Immature natural killer cell (primary cell): ENCODE measurements around the gene ITIH3. TPM values are rescaled to one million over a fixed set of nuclear protein-coding genes. Genes with fewer than 3 reads are reported as not detected.

Experiments
- DNase-seq, 3 donors: peaks; one replicate each; pipeline ENCODE4 v3.0.0; 2022; ENCODE audit warnings: mixed read lengths in 1 of 3
- H3K27ac Mint-ChIP-seq, 6 donors: one replicate each; pipeline ENCODE4 v1.8.0; 2020; ENCODE audit warnings: mixed read lengths in 6 of 6, mild to moderate bottlenecking in 5 of 6, inconsistent platforms in 4 of 6, moderate library complexity in 3 of 6
- H3K27me3 Mint-ChIP-seq, 3 donors: one replicate each; pipeline ENCODE4 v1.8.0; 2020 to 2021; ENCODE audit warnings: low read depth in 3 of 3, mild to moderate bottlenecking in 3 of 3, mixed read lengths in 3 of 3, moderate library complexity in 3 of 3, inconsistent platforms in 1 of 3
- H3K36me3 Mint-ChIP-seq, 3 donors: one replicate each; pipeline ENCODE4 v1.8.0; 2020; ENCODE audit warnings: mixed read lengths in 3 of 3, inconsistent platforms in 2 of 3, mild to moderate bottlenecking in 2 of 3
- H3K4me1 Mint-ChIP-seq, 2 donors: one replicate each; pipeline ENCODE4 v1.8.0; 2020; ENCODE audit warnings: inconsistent platforms in 2 of 2, mild to moderate bottlenecking in 2 of 2, mixed read lengths in 2 of 2, moderate library complexity in 1 of 2
- H3K4me3 Mint-ChIP-seq, 5 donors: one replicate each; pipeline ENCODE4 v1.8.0; 2020; ENCODE audit warnings: mild to moderate bottlenecking in 5 of 5, mixed read lengths in 5 of 5, inconsistent platforms in 3 of 5, moderate library complexity in 3 of 5
- H3K9me3 Mint-ChIP-seq, 6 donors: one replicate each; pipeline ENCODE4 v1.8.0; 2020; ENCODE audit warnings: mild to moderate bottlenecking in 6 of 6, mixed read lengths in 6 of 6, inconsistent platforms in 4 of 6, moderate library complexity in 3 of 6
- polyA plus RNA-seq, 3 donors: library from polyadenylated mRNA; unstranded; fragments of 300-500 nt; fragmentation: Illumina TruSeq; gene quantifications; one replicate each; pipeline ENCODE4 v1.2.3, GENCODE V29; 2021

The ITIH3 gene
- polyA plus RNA-seq, 3 donors from 2014 or later, result not detected

- peaks cover 21 to 28% of the 10 kb centered on the region in 2 donors for H3K4me1 Mint-ChIP-seq
- no peak overlapping the region for H3K27ac Mint-ChIP-seq
- H3K9me3 Mint-ChIP-seq, result no peaks in the 10 kb centered on the region
- peaks cover 0 to 4% (median 0%) of the 10 kb centered on the region in 3 donors for H3K36me3 Mint-ChIP-seq
- no peak overlapping the region for H3K4me3 Mint-ChIP-seq
- no peak for DNase-seq
- peaks cover 0 to 4% (median 4%) of the 10 kb centered on the region in 3 donors for H3K27me3 Mint-ChIP-seq
Measured at GRCh38 chr3:52833202-52833601, 38.6 kb downstream of the ITIH3 start.

DNA sequence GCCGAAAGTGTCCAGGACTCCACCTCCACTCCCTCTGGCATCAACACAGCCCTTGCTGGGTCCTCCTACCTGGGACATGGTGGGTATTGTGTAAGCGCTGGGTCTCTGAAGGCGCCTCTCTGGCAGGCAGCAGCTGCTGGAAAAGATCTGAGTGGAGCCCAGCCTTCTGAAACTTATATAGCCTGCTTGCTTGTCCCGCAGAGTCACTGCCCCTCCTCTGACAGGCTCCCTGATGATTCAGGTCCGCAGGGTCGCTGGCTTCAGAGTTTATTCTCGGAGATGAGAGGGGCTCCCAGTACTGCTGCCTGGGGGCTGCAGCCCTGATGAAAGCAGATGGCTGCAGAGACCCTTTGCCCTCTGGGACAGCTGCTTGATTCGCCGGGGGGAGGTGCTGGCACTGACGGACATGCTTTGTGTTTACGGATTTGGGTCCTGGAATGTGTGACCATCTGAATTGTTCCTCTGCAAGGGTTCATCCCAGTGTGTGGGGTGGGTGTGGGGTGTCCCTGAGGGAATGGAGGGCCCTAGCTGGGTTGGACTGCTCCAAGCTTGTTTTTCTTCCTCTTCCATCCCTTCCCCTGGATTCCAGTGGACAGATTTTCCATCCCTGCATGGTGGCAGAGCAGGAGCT, 40.4 kb downstream of the ITIH3 start, which contains the start of gene MUSTN1:
TSS of gene MUSTN1 (minus strand) at position 149 of the 631 bp plus-strand sequence. CDS start at position 78, 71 bp downstream.
- Mint-ChIP-seq H3K27me3 (peaks cover 0 to 7% (median 4%) of the 10 kb centered on the region in 3 donors), H3K9me3 (no peaks in the 10 kb centered on the region), H3K4me1 (peaks cover 38 to 46% of the 10 kb centered on the region in 2 donors), H3K27ac (peak within 1 kb of the TSS in 1 of 6 donors; percentile 23), H3K4me3 (no peak within 1 kb of the TSS), H3K36me3 (peaks cover 0 to 5% (median under 1%) of the 10 kb centered on the region in 3 donors)
- DNase-seq, result no peak

- no peak for DNase-seq
- Mint-ChIP-seq H3K36me3 (peaks cover 0 to 10% (median 3%) of the 10 kb centered on the region in 3 donors), H3K4me1 (peaks cover 48 to 55% of the 10 kb centered on the region in 2 donors), H3K9me3 (no peaks in the 10 kb centered on the region), H3K27me3 (peaks cover 0 to 5% (median 4%) of the 10 kb centered on the region in 3 donors), H3K27ac (peak overlapping the region in 5 of 6 donors; percentile 41 to 85 (median 46)), H3K4me3 (peak overlapping the region in 2 of 5 donors; percentile 44 to 78)
Measured at GRCh38 chr3:52835766-52836470, 41.3 kb downstream of the ITIH3 start.

- peaks cover under 1 to 13% (median 3%) of the 10 kb centered on the region in 3 donors for H3K36me3 Mint-ChIP-seq
- H3K9me3 Mint-ChIP-seq, result no peaks in the 10 kb centered on the region
- H3K27ac Mint-ChIP-seq, result peak overlapping the region; percentile 43 to 85 (median 56)
- DNase-seq, result no peak
- peaks cover 0 to 5% (median 3%) of the 10 kb centered on the region in 3 donors for H3K27me3 Mint-ChIP-seq
- H3K4me1 Mint-ChIP-seq, result peaks cover 53 to 60% of the 10 kb centered on the region in 2 donors
- peak overlapping the region; percentile 24 to 78 (median 44) for H3K4me3 Mint-ChIP-seq
Measured at GRCh38 chr3:52836471-52836845, 41.9 kb downstream of the ITIH3 start.

DNA sequence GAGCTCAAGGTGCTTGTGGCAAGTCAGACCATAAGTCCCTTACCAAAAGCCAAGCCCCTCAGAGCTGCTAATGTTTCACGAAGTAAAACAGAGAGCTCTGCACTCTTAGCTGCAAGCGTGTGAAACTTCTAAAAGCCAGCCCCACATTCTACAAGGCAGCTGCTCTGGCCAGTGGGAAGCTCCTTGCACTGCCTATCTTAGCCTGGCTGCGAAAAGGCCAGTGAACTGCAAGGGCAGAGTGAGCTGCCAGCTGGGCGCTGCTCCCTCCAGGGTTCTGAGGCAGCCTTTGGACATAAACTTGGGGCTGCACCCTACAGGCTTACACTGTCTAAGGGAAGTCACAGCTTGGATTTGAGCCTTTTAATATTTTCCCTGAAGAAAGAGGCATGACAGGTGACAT, 42.4 kb downstream of the ITIH3 start:
- no peak for DNase-seq
- peaks cover 58 to 66% of the 10 kb centered on the region in 2 donors for H3K4me1 Mint-ChIP-seq
- H3K36me3 Mint-ChIP-seq, result peaks cover 6 to 18% (median 8%) of the 10 kb centered on the region in 3 donors
- peak overlapping the region; percentile 36 to 85 (median 54) for H3K27ac Mint-ChIP-seq
- peaks cover 0 to 7% (median 1%) of the 10 kb centered on the region in 3 donors for H3K27me3 Mint-ChIP-seq
- no peaks in the 10 kb centered on the region for H3K9me3 Mint-ChIP-seq
- peak overlapping the region; percentile 24 to 78 (median 57) for H3K4me3 Mint-ChIP-seq

GRCh38 chr3:52838561-52839267, 44.1 kb downstream of the ITIH3 start:
- Mint-ChIP-seq H3K4me1 (peaks cover 61 to 67% of the 10 kb centered on the region in 2 donors), H3K4me3 (peak overlapping the region; percentile 48 to 78 (median 72)), H3K9me3 (no peaks in the 10 kb centered on the region), H3K27me3 (peaks cover 0 to 7% (median under 1%) of the 10 kb centered on the region in 3 donors), H3K36me3 (peaks cover 6 to 26% (median 8%) of the 10 kb centered on the region in 3 donors), H3K27ac (peak overlapping the region in 3 of 6 donors; percentile 35 to 80 (median 60))
- peak; percentile 49 to 61 (median 55) for DNase-seq

- H3K36me3 Mint-ChIP-seq, result peaks cover 7 to 28% (median 8%) of the 10 kb centered on the region in 3 donors
- peak overlapping the region in 1 of 6 donors; percentile 97 for H3K27ac Mint-ChIP-seq
- H3K27me3 Mint-ChIP-seq, result peaks cover 0 to 7% (median 0%) of the 10 kb centered on the region in 3 donors
- H3K9me3 Mint-ChIP-seq, result no peaks in the 10 kb centered on the region
- H3K4me1 Mint-ChIP-seq, result peaks cover 61 to 67% of the 10 kb centered on the region in 2 donors
- no peak for DNase-seq
- peak overlapping the region; percentile 69 to 78 (median 72) for H3K4me3 Mint-ChIP-seq
Measured at GRCh38 chr3:52839268-52839575, 44.6 kb downstream of the ITIH3 start.

- Mint-ChIP-seq H3K4me3 (peak overlapping the region; percentile 69 to 78 (median 72)), H3K4me1 (peaks cover 61 to 68% of the 10 kb centered on the region in 2 donors), H3K27me3 (peaks cover 0 to 7% (median 0%) of the 10 kb centered on the region in 3 donors), H3K36me3 (peaks cover 8 to 33% (median 14%) of the 10 kb centered on the region in 3 donors), H3K27ac (peak overlapping the region in 5 of 6 donors; percentile 53 to 97 (median 65)), H3K9me3 (no peaks in the 10 kb centered on the region)
- DNase-seq, result peak; percentile 29 to 51 (median 42)
Measured at GRCh38 chr3:52839892-52840545, 45.4 kb downstream of the ITIH3 start.

DNA sequence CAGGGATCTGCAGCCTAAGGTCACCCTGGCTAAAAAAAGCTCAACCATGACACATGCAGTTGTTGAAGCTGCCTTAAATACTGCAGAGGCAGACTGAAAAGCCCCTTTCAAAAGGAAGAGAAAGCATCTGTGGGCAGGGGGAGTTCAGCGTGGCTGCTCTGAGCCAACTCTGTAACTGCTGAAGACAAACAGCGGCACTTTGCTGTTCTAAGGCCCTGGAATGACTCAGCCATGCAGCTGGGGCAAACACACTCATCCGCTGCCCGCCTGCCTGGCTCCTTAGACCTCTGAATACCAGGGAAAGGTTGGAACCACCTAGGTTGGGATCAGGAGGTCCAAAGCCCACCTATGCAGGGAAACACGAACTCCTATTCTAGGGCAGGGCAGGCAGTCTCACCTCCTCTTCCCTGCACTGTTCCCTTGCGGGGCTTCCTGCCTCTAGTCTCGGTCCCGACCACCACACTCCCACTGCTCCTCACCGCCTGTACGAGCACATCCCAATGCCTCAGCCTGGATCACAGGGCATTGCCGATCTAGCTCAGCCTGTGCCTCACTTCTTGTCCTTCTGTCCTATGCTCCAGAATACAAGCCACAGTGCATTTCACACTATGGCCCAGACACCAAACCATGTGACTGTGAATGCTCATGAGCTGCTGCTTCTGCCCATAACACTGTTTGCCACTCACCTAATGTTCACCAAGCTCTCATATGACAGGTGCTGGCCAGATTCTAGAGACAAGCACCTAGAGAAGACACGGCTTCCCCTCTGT, 46.8 kb downstream of the ITIH3 start:
- peaks cover 58 to 61% of the 10 kb centered on the region in 2 donors for H3K4me1 Mint-ChIP-seq
- H3K36me3 Mint-ChIP-seq, result peaks cover 8 to 33% (median 14%) of the 10 kb centered on the region in 3 donors
- peaks cover 0 to 4% (median 0%) of the 10 kb centered on the region in 3 donors for H3K27me3 Mint-ChIP-seq
- H3K27ac Mint-ChIP-seq, result peak overlapping the region in 4 of 6 donors; percentile 8 to 59 (median 18)
- no peak for DNase-seq
- H3K4me3 Mint-ChIP-seq, result peak overlapping the region; percentile 2 to 78 (median 47)
- H3K9me3 Mint-ChIP-seq, result no peaks in the 10 kb centered on the region

DNA sequence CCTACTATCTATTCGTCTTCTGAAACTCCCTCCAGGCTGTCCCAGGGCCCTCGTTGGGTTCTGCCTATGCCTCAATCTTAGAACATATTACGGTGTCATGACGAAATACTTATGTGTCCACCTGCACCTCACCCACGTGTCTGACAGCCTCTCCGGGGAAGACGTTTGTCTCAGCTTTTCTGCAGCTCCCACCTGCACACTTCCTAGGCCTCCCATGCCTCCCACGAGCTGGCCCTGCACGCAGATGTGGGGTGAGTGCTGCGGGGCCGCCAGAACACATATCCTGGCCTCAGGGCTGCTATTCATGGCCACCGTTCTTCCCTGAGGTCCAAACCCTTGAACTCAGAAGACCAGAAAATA, 47.4 kb downstream of the ITIH3 start:
- Mint-ChIP-seq H3K4me1 (peaks cover 53 to 55% of the 10 kb centered on the region in 2 donors), H3K4me3 (no peak overlapping the region), H3K27ac (peak overlapping the region in 3 of 6 donors; percentile 4 to 59 (median 15)), H3K27me3 (peaks cover 0 to 4% (median 0%) of the 10 kb centered on the region in 3 donors), H3K36me3 (peaks cover 8 to 33% (median 14%) of the 10 kb centered on the region in 3 donors), H3K9me3 (no peaks in the 10 kb centered on the region)
- no peak for DNase-seq

GRCh38 chr3:52842424-52842823, 47.8 kb downstream of the ITIH3 start:
- DNase-seq, result no peak
- H3K27me3 Mint-ChIP-seq, result peaks cover 0 to 4% (median 0%) of the 10 kb centered on the region in 3 donors
- no peaks in the 10 kb centered on the region for H3K9me3 Mint-ChIP-seq
- H3K4me1 Mint-ChIP-seq, result peaks cover 48 to 50% of the 10 kb centered on the region in 2 donors
- H3K36me3 Mint-ChIP-seq, result peaks cover 8 to 37% (median 14%) of the 10 kb centered on the region in 3 donors
- H3K4me3 Mint-ChIP-seq, result no peak overlapping the region
- H3K27ac Mint-ChIP-seq, result peak overlapping the region in 1 of 6 donors; percentile 15

- no peaks in the 10 kb centered on the region for H3K9me3 Mint-ChIP-seq
- peaks cover 0 to 4% (median 0%) of the 10 kb centered on the region in 3 donors for H3K27me3 Mint-ChIP-seq
- H3K4me1 Mint-ChIP-seq, result peaks cover 40 to 42% of the 10 kb centered on the region in 2 donors
- H3K27ac Mint-ChIP-seq, result peak overlapping the region in 1 of 6 donors; percentile 61
- H3K4me3 Mint-ChIP-seq, result no peak overlapping the region
- H3K36me3 Mint-ChIP-seq, result peaks cover 14 to 39% (median 15%) of the 10 kb centered on the region in 3 donors
- no peak for DNase-seq
Measured at GRCh38 chr3:52843108-52843865, 48.7 kb downstream of the ITIH3 start.
